HG03039 (cell line): ENCODE measurements around the gene CLIP1.
"Not testable (repeated sequence)": the region's sequence is repeated elsewhere in the genome, so short reads cannot be mapped to it uniquely, and the experiment has no call there.

Source experiments
- ATAC-seq: cut with Tn5 transposase; IDR thresholded peaks from one replicate; pipeline ENCODE4 v1.9.1; 2021; ENCODE audit warnings: mild to moderate bottlenecking, moderate library complexity; ENCODE audit not compliant: unreplicated experiment

The CLIP1 gene

GRCh38 chr12:122399254-122399591 is 23.2 kb downstream of the CLIP1 start:
- ATAC-seq, result no peak

- not testable (repeated sequence) for ATAC-seq
Observed at GRCh38 chr12:122397981-122398380, 24.5 kb downstream of the CLIP1 start.

GRCh38 chr12:122395319-122395718 is 27.1 kb downstream of the CLIP1 start:
- ATAC-seq, result no peak

- ATAC-seq, result no peak
Observed at GRCh38 chr12:122394626-122395194, 27.8 kb downstream of the CLIP1 start.

- no peak for ATAC-seq
Observed at GRCh38 chr12:122393817-122394216, 28.7 kb downstream of the CLIP1 start.

GRCh38 chr12:122392411-122392810 is 30.1 kb downstream of the CLIP1 start:
- ATAC-seq, result no peak

- no peak for ATAC-seq
Observed at GRCh38 chr12:122389677-122390076, 32.8 kb downstream of the CLIP1 start.

- ATAC-seq, result no peak
Observed at GRCh38 chr12:122387887-122388286, 34.6 kb downstream of the CLIP1 start.

GRCh38 chr12:122385171-122386016 is 37.1 kb downstream of the CLIP1 start:
- ATAC-seq, result no peak

- ATAC-seq, result no peak
Observed at GRCh38 chr12:122382919-122383350, 39.5 kb downstream of the CLIP1 start.

GRCh38 chr12:122381021-122381420 is 41.4 kb downstream of the CLIP1 start:
- no peak for ATAC-seq

GRCh38 chr12:122376751-122377150 is 45.7 kb downstream of the CLIP1 start:
- ATAC-seq, result not testable (repeated sequence)

- ATAC-seq, result no peak
Observed at GRCh38 chr12:122374707-122375106, 47.8 kb downstream of the CLIP1 start.

- no peak for ATAC-seq
Observed at GRCh38 chr12:122371475-122372045, 50.9 kb downstream of the CLIP1 start.

GRCh38 chr12:122368361-122369073 is 54.0 kb downstream of the CLIP1 start:
- ATAC-seq, result no peak

- ATAC-seq, result not testable (repeated sequence)
Observed at GRCh38 chr12:122367632-122368031, 54.8 kb downstream of the CLIP1 start.

GRCh38 chr12:122366685-122367475 is 55.6 kb downstream of the CLIP1 start:
- no peak for ATAC-seq

- not testable (repeated sequence) for ATAC-seq
Observed at GRCh38 chr12:122365226-122365625, 57.2 kb downstream of the CLIP1 start.

- no peak for ATAC-seq
Observed at GRCh38 chr12:122363782-122364181, 58.7 kb downstream of the CLIP1 start.

- ATAC-seq, result no peak
Observed at GRCh38 chr12:122362755-122363154, 59.7 kb downstream of the CLIP1 start.

GRCh38 chr12:122358403-122358802 is 64.1 kb downstream of the CLIP1 start:
- not testable (repeated sequence) for ATAC-seq
